Globus pallidus (tissue), 1 donor: ENCODE results near the gene RERE.

Source experiments
- DNase-seq: peaks from one replicate; pipeline ENCODE4 v3.0.0-alpha.2; 2015; ENCODE audit warnings: low spot score

RERE gene

DNA sequence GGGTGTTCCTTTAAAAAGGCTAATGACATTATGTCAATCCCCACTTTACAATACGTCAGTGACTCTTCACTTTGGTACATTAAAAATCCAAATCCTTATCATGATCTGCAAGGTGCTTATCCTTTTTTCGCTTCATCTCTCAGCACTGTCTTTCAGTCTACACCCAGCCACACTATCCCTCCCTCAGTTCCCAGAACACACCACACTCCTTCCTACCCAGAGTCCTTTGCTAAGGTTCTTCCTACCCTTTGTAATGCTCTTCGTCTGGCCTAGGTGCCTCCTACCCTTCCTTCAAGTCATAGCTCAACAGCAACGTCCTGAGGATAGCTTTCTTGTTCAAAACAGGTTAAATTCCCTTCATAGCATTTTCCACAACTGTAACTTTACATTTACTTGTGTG is 152.6 kb downstream of the RERE start:
- no peak for DNase-seq

DNA sequence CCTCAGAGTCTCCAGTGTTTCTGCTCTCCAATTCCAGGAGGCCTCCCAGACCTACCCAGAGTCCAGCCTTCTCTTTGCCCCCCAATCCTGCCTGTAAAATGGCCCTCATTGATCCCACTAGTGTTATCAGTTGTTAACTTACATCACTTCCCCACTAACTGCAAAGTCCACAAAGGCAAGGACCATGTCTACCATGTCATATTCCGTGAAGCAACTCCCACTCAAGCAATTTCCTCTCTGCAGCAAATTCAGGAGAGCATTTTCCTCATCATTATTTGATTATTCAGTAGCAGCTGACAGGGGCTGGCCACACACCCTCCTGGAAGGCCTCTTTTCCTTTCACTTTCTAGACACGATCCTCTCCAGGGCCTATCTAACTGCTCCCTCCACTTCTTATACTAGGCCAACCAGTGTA is 153.5 kb downstream of the RERE start:
- no peak for DNase-seq

DNA sequence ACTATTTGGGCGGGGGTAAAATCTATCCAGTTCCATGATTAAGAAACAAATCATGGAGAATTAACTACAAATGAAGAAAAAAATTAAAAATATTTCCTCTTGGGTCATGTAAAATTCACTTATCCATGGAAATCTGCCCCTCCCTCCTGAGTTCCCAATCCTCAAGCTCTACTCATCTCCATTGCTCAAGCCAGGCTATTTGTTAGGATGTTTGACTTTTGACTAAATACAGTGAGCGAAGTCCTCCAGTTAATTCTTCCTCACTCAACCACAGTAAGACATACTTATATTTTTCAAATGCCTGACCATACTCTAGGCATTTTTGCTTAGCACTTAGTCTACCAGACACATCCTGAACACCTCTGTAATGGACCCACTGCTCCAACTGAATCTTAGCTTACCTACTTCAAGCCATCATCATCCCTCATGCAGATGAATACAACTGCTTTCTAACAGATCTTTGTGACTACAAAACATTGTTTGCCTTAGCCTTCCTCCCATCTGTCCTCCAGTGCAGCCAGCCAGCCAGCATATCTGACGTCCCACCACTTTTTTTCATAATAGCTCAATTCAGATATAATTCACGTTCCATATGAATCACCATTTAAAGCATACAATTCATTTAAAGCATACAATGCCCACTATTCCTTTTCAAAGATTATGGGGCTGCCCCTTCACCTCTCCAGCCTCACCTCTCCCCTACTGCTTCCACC is 154.2 kb downstream of the RERE start:
- no peak for DNase-seq

DNA sequence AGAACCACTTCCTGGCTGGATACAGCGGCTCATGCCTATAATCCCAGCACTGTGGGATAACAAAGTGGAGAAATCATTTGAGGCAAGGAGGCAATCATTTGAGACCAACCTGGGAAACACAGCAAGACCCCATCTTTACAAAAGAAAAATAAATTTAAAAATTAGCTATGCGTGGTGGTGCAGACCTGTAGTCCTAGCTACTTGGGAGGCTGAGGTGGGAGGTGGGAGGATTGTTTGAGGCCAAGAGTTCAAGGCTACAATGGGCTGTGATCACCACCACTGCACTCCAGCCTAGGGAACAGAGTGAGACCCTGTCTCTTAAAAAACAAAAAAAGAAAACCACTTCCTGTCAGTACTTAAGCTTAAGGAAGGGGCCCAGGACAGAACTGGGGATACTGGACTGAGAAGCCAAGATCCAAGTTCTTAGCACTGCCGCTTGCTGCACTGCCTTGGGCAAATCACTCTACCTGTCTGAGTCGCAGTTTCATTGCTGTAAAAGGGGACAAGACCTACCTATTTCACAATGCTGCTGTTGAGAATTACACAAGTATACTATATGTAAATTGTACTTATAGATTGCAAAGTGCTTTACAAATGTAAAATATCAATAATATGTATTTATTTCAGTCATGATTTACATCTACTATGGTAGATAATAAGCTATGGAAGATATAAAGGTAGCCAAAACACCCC is 154.9 kb downstream of the RERE start:
- no peak for DNase-seq

DNA sequence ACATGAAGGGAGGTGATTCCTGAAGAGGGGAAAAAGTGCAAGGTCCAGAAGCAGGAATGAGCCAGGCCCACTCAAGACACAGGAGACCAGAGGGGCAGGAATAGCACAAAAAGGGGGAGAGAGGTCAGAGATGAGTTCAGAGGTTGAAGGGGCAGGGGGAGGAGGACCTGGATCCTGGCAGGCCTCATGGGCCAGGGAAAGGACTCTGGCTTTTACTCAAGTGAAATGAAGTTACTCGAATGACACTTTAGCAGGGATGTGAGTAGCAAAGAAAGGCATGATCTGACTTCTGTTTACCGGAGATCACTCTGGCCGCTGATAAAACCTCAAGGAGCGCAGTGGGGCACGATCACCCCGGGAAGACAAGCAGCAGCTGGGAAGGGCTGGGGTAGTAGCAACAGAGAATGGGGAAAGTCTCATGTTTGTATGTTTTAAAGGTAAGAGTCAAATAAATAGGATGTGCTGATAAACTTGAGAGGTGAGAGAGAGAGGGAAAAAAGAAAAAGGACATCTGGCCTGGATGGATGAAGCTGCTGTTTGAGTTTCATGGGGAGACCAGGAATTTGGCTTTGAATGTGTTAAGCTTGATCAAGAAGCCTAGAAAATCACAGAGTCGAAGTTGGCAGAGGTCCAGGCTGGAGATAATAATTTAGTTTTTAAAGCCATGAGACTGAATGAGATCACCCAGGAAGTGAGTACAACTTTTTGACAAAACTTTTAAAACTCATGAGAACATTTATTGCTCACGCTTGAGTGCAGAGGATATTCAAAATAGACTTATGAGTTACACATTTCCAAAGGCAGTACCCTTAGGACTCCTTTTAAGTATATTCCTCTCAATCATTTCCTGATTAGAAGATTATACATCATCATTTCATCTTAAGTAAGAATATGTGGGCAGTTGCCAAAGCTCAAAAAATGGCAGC is 156.0 kb downstream of the RERE start:
- no peak for DNase-seq

DNA sequence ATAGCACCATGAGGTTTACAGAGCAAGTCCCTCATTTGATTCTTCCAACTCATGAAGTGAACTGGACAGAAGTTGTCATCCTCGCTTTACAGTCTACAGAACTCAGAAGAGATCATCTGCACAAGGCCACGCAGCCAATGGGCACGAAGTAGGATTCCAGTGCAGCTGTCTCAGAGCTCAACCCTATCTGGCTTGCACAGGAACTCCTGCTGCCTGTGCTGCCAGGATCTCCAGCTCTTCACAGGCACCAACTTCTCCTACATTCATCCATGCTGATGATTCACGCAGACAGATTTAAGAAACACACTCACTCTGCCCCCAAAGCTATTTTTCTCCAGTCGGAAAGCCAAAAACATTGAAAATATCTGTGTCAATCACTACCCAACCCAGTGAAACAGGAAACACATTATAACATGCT is 157.0 kb downstream of the RERE start:
- DNase-seq: peak; percentile 69

DNA sequence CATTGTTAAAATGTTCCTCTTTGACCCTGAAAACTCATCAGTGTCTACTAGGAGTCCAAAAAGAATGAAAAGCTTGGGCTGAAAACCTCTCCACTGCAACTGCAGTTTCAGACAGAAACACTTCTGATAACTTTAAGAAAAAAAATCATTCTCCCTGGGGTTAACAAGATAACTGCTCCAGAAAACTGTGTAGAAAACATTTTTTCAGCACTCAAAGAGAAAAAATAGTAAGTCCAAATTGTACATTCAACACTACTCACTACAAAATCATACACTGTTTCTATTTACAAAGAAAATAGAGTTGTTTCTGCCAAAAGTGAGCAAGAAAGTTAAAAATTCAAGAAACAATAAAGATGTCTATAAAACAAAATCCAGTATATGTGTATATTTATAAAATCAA is 157.8 kb downstream of the RERE start:
- no peak for DNase-seq

DNA sequence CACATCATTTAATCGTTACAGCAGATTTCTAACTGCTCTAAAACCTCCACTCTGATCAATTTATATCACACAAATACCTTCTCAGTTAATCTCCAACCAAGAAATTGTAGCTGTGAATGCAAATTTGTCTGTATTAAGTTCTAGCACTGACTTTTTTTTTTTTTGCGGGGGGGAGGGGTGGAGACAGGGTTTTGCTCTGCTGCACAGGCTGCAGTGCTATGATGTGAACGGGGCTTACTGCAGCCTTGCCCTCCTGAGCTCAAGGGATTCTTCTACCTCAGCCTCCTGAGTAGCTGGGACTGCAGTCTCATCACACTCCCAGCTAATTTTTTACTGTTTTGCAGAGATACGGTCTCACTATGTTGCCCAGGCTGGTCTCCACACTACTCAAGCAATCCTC is 163.6 kb downstream of the RERE start:
- DNase-seq: no peak

DNA sequence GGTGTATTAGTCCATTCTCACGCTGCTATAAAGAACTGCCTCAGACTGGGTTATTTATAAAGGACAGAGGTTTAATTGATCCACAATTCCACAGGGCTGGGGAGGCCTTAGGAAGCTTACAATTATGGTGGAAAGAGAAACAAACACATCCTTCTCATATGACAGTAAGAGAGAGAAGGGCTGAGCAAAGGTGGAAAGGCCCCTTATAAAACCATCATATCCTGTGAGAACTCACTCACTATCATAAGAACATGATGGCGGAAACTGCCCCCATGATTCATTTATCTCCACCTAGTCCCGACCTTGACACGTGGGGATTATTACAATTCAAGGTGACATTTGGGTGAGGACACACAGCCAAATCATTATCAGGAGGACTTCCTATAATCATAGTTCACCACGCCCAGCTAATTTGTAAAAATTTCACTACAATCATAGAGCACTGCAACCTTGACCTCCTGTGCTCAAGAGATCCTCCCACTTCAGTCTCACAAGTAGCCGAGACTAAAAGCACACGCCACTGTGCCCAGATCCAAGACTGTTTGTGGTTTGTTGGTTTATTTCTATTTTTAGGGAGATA is 164.9 kb downstream of the RERE start:
- DNase-seq: no peak

DNA sequence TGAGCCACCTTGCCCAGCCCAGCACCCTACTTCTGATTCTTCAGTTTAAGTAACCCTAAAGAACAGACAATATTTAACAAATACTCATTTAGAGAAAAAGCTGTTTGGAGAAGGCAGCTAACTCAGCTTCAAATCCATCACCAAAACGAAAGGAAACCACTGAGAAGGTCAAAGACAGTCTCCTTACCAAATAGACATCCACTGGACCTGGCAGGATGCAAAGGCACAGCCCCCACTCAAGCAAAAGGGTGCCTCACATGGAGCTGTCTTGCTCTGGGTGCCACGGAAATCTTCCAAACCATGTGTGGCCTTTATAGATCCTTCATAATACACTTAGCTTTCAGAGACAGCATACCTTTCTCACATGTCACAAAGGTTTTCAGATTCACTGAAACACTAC is 165.5 kb downstream of the RERE start:
- no peak for DNase-seq

DNA sequence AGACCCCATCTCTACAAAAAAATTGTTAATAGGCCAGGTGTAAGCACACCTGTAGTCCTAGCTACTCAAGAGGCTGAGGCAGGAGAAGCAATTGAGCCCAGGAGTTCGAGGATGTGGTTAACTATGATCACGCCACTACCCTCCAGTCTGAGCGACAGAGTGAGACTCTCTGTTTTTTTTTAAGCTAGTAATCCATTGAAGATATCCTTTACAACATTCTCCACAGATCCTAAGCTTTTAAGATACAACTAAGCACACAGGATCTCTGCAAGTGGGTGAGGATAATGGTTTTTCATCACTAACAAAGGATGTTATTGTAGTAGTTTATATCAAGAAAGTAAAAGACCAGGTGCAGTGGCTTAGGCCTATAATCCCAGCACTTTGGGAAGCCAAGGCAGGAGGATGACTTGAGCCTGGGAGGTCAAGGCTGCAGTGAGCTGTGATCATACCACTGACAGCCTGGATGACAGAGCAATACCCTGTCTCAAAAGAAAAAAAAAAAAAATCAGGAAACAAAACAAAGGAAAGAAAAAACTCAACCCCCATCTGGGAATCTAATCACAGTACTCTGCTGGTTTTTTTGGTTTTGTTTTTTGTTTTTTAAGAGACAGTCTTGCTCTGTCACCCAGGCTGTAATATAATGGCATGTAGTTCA is 166.1 kb downstream of the RERE start:
- DNase-seq: no peak

DNA sequence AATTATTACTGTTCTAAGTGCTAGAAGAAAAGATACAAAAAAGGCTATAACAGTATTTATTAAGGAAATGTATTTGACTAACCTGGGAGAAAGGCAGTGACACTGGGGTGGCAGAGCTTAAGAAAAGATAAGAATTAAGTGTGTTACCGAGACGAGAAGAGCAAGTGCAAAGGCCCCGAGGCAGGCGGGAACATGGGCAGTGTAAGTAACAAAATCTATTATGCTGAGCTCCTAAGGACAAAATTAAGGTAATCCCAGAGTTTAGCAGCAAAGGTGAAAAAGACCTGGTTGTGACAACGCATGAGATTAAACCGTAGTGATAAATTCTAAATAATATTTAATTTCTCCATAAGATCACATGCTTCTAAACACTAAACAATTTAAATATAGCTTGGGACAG is 167.6 kb downstream of the RERE start:
- no peak for DNase-seq

DNA sequence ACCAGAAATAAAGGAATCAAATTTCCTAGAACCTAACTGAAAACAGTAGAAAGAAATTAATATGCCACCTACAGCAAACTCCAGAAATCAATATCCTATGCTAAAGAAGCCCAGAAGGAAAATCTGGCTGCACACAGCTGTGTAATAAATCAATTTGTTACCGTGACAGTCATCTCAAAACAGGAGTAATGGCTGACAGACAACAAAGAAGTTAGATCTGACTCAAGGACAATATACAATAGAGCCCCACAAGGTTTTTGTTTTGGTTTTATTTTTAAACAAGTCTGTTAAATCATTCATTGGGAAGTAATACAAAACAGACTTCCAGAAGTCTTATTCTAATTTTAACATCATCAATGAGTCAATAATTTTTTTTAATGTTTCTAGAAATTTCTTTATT is 168.4 kb downstream of the RERE start:
- DNase-seq: no peak

DNA sequence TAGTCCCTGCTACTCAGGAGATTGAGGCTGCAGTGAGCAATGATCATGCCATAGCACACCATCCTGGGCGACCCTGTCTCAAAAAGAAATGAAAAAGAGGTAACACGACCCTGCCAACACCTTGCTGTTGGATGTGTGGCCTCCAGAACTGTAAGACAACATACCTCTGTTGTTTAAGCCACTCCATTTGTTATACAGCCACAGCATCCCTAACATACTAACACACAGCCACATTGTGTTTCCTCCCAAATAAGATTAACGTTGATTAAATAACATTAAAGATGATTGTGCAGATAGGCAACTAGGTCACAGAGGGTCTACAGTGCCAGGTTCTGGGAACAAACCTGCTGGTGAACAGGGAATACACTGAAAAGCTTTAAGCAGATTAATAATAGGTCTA is 170.4 kb downstream of the RERE start:
- DNase-seq: no peak

DNA sequence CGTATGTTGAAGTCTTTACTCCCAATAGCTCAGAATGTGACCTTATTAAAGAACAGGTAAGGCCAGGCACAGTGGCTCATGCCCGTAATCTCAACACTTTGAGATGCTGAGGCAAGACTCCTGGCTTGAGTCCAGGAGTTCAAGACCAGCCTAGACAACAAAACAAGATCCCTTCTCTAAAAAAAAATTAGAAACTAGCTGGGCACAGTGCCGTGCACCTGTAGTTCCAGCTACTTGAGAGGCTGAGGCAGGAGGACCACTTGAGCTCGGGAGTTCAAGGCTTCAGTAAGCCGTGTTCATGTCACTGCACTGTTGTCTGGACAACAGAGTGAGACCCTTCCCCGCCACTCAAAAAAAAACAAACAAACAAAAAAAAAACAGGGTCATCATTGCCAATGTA is 171.3 kb downstream of the RERE start:
- no peak for DNase-seq

DNA sequence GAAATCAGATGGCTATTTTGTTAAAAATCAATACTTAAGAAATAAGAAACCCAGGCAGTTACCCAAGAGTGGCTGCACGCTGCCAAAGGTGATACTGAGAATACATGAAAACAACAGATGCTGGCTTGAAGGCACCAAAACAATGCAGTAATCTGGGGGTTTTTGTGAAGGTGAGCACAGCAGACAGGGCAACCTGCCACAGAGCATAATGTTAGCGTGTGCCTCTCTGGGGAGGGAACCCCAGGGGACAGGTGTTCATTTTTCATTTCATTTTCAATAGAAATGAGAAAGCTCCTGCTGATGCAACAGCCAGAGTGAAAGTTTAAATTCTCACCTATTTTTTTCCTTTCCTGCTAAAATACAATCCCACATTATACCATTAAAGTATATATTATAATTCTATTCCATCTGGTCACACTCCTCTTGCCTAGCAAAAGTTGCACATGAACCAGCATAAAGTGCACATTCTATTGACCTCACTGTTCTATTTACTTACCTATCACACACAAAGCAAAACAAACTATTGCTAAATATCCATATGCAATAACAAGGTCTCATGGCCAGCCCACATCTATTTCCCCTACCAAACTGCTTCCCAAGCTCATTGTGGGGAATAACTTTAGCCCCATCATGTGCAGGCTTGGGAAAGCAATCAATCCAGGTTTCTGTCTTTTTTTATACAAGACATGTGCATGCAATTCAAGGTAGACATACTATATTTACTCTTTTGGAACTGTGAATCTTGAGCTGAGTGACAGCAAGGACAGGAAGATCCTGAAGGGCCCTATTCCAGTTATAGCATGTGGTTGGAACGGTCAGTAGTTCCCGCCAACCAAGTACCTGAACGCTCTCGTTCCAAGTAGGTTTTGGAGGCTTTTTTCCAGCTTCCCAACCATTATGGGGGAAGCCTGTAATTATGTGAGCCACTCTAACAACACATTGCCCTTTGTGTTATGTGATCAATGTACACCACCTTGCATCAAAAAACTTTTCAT is 173.6 kb downstream of the RERE start:
- no peak for DNase-seq

DNA sequence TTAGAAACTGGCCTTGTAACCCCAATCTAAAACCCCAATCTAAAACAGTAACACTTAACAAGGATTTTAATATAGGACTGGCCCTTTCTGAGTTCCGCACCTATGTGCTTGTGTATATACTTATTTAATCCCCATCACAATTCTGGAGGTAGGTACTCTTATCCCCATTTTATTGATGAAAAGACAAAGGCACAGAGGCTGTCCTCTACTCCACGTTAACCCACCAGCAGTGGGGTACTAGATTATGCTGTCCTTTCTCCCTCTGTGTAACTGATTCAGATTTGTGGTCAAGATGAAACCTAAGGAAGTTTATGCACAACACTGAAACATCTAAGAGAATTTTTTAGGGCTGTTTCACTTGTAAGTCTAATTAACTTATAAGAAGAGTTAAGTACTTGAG is 175.3 kb downstream of the RERE start:
- DNase-seq: no peak

DNA sequence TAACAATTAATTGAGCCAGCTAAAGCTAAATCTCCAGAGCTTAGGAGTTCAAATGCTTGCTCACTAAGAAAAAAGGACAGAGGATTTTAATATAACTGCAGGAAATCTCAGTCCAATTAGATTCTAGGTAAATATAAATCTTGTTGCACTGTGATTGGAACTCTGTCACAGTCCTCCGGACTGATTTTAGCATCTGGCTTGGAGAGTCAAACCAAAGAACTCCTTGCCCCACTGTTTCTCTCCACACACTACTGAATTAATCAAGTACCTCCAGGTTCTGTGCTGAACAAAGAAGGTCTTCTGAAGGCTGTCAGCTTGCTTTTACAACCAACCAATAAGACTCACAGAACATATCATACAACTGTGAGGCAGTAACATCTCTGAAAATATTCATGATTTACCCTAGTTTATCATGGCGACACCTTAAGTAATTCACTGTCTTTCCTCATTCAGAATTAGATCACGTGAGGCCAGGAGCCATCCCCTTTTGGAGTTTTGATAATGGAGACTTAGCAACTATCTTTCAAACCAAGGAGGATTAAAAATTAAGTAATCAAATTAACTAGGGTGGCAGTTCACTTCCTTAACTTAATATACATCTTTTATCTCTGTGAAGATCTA is 176.0 kb downstream of the RERE start:
- DNase-seq: no peak

DNA sequence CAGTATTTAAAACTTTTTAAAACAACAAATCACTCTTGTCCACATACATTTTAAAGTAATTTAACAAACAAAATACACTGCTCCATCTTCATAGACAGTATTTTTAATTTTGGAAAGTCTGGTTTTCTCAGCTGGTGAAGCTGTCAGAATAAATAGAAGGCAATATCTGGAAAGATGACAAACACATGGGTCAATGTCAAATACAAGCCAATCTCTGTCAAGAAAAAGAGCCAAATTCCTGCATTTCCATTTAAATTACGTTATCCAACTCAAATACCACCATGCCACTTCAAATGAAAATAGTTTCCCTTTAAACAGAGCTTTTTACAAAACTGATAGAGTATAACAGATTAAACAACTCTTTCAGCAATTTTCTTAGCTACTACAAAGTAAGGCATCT is 176.5 kb downstream of the RERE start:
- no peak for DNase-seq

DNA sequence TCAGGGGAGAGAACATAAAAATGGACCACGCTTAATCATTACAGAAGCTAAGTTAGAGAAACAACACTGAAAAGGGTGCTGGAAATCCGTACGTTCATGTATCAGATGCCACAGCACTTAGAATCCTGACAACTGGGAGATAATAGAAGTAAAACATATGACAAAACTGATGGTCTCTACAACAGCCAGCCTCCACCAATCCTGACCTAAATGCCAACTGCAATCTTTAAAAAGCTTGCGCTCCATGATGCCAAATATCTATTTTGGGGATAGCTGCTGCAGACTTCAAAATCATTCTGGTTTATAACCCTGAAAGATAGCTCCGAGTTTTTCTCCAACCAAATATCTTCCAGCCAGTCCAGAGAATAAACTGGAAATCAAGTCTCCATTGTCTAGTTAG is 178.3 kb downstream of the RERE start:
- no peak for DNase-seq
